H9 (cell line): ENCODE results near the gene SIK2. TPM values are rescaled to one million over a fixed set of nuclear protein-coding genes. Genes with fewer than 3 reads are reported as not detected.

Experiments used
- DNase-seq: peaks from one replicate; pipeline ENCODE4 v3.0.0-alpha.2; 2017
- H2AFZ ChIP-seq: one replicate; pipeline ENCODE4 v1.6.1; 2013; ENCODE audit warnings: mild to moderate bottlenecking, low read length, control low read depth, moderate library complexity
- H2AK5ac ChIP-seq: 2 replicates; pipeline ENCODE4 v1.6.1; 2013; ENCODE audit warnings: low read length, control low read depth, mixed read lengths; ENCODE audit not compliant: insufficient read length
- H2BK120ac ChIP-seq: one replicate; pipeline ENCODE4 v1.6.1; 2013; ENCODE audit warnings: low read depth, mild to moderate bottlenecking, low read length, control low read depth, inconsistent platforms; ENCODE audit not compliant: poor library complexity, severe bottlenecking
- H2BK12ac ChIP-seq: 2 replicates; pipeline ENCODE4 v1.6.1; 2013; ENCODE audit warnings: low read length, control low read depth, mixed read lengths, low read depth; ENCODE audit not compliant: insufficient read length
- H2BK15ac ChIP-seq: 2 replicates; pipeline ENCODE4 v1.6.1; 2013; ENCODE audit warnings: low read depth, low read length, control low read depth
- H2BK20ac ChIP-seq: one replicate; pipeline ENCODE4 v1.6.1; 2013; ENCODE audit warnings: low read depth, mild to moderate bottlenecking, low read length, control low read depth, inconsistent platforms; ENCODE audit not compliant: poor library complexity, severe bottlenecking
- H2BK5ac ChIP-seq: 2 replicates; pipeline ENCODE4 v1.6.1; 2013; ENCODE audit warnings: low read length, control low read depth, mixed read lengths; ENCODE audit not compliant: insufficient read length
- H3K14ac ChIP-seq: 2 replicates; pipeline ENCODE4 v1.6.1; 2013; ENCODE audit warnings: low read length, control low read depth; ENCODE audit not compliant: insufficient read depth
- H3K18ac ChIP-seq: 2 replicates; pipeline ENCODE4 v1.6.1; 2013; ENCODE audit warnings: low read depth, mild to moderate bottlenecking, mixed read lengths, low read length, control low read depth; ENCODE audit not compliant: insufficient read length
- H3K23ac ChIP-seq: 2 replicates; pipeline ENCODE4 v1.6.1; 2013; ENCODE audit warnings: low read length, control low read depth, mixed read lengths, low read depth; ENCODE audit not compliant: insufficient read length
- H3K23me2 ChIP-seq: 2 replicates; pipeline ENCODE4 v1.6.1; 2013; ENCODE audit warnings: low read depth, mild to moderate bottlenecking, mixed read lengths, low read length, control low read depth; ENCODE audit not compliant: insufficient read length, poor library complexity, severe bottlenecking
- H3K27ac ChIP-seq: 2 replicates; pipeline ENCODE4 v1.5.1; 2013; ENCODE audit warnings: low read length, control low read depth, mixed read lengths, low read depth; ENCODE audit not compliant: insufficient read length
- H3K27me3 ChIP-seq: 2 replicates; pipeline ENCODE4 v1.6.1; 2013; ENCODE audit warnings: low read length, control low read depth, inconsistent platforms; ENCODE audit not compliant: insufficient read depth
- H3K4ac ChIP-seq: 2 replicates; pipeline ENCODE4 v1.6.1; 2013; ENCODE audit warnings: low read depth, mild to moderate bottlenecking, control low read depth, inconsistent platforms, low read length, moderate library complexity
- H3K4me1 ChIP-seq: 2 replicates; pipeline ENCODE4 v1.6.1; 2013; ENCODE audit warnings: low read length, control low read depth, inconsistent platforms; ENCODE audit not compliant: insufficient read depth
- H3K4me2 ChIP-seq: 2 replicates; pipeline ENCODE4 v1.6.1; 2013; ENCODE audit warnings: low read length, control low read depth, mixed read lengths; ENCODE audit not compliant: insufficient read length, insufficient read depth
- H3K56ac ChIP-seq: 2 replicates; pipeline ENCODE4 v1.6.1; 2013; ENCODE audit warnings: low read depth, mild to moderate bottlenecking, mixed read lengths, low read length, control low read depth; ENCODE audit not compliant: insufficient read length
- H3K79me1 ChIP-seq: 2 replicates; pipeline ENCODE4 v1.6.1; 2013; ENCODE audit warnings: low read depth, mild to moderate bottlenecking, moderate library complexity, low read length, control low read depth, inconsistent platforms; ENCODE audit not compliant: insufficient read depth, poor library complexity, severe bottlenecking
- H3K79me2 ChIP-seq: 2 replicates; pipeline ENCODE4 v1.6.1; 2013; ENCODE audit warnings: low read length, control low read depth, inconsistent platforms; ENCODE audit not compliant: insufficient read depth
- H3K9ac ChIP-seq: 2 replicates; pipeline ENCODE4 v1.6.1; 2013; ENCODE audit warnings: low read length, control low read depth, mixed read lengths; ENCODE audit not compliant: insufficient read length; ENCODE audit errors: extremely low read depth
- H3K9me3 ChIP-seq: one replicate; pipeline ENCODE4 v1.6.1; 2013; ENCODE audit warnings: low read depth, low read length, inconsistent platforms; ENCODE audit not compliant: control insufficient read depth
- H3T11ph ChIP-seq: one replicate; pipeline ENCODE4 v1.6.1; 2013; ENCODE audit warnings: mild to moderate bottlenecking, low read length, control low read depth, inconsistent platforms
- H4K20me1 ChIP-seq: one replicate; pipeline ENCODE4 v1.6.1; 2013; ENCODE audit not compliant: control insufficient read depth, insufficient read length, insufficient read depth
- H4K5ac ChIP-seq: 2 replicates; pipeline ENCODE4 v1.6.1; 2013; ENCODE audit warnings: low read depth, mild to moderate bottlenecking, mixed read lengths, low read length, control low read depth; ENCODE audit not compliant: insufficient read length
- H4K8ac ChIP-seq: replicated peaks from 2 replicates; pipeline ENCODE4 v1.6.1; 2013; ENCODE audit warnings: low read length, control low read depth, mixed read lengths, low read depth; ENCODE audit not compliant: insufficient read length
- H4K91ac ChIP-seq: 2 replicates; pipeline ENCODE4 v1.6.1; 2013; ENCODE audit warnings: low read depth, mild to moderate bottlenecking, moderate library complexity, mixed read lengths, low read length, control low read depth; ENCODE audit not compliant: insufficient read length
- H3K27ac Mint-ChIP-seq, 3 experiments: 2 replicates in 2 of 3; 3 replicates in 1 of 3; pipeline ENCODE4 v1.8.0; 2020 to 2021; ENCODE audit warnings: mixed read lengths in 3 of 3, mild to moderate bottlenecking in 1 of 3, moderate library complexity in 1 of 3
- H3K27me3 Mint-ChIP-seq: 2 replicates; pipeline ENCODE4 v1.8.0; 2021; ENCODE audit warnings: low read depth, mild to moderate bottlenecking, moderate library complexity, mixed read lengths
- H3K36me3 Mint-ChIP-seq, 3 experiments: 2 replicates in 2 of 3; 3 replicates in 1 of 3; pipeline ENCODE4 v1.8.0; 2020 to 2021; ENCODE audit warnings: low read depth in 3 of 3, mixed read lengths in 3 of 3; ENCODE audit not compliant: insufficient read depth in 1 of 3
- H3K4me1 Mint-ChIP-seq, 2 experiments: 2 replicates each; pipeline ENCODE4 v1.8.0; 2020; ENCODE audit warnings: mixed read lengths in 2 of 2
- H3K4me3 Mint-ChIP-seq, 2 experiments: 2 replicates in 1 of 2; 3 replicates in 1 of 2; pipeline ENCODE4 v1.8.0; 2020 to 2021; ENCODE audit warnings: mild to moderate bottlenecking in 2 of 2, mixed read lengths in 2 of 2, moderate library complexity in 1 of 2
- H3K9me3 Mint-ChIP-seq, 2 experiments: 2 replicates in 1 of 2; 3 replicates in 1 of 2; pipeline ENCODE4 v1.8.0; 2020; ENCODE audit warnings: mild to moderate bottlenecking in 2 of 2, mixed read lengths in 2 of 2, moderate library complexity in 1 of 2
- CTCF ChIP-seq: fragments of 200-600 bp; sonication (generic); conservative IDR thresholded peaks from 3 replicates; pipeline ENCODE4 v1.8.0; 2021; ENCODE audit warnings: antibody characterized with exemption, mild to moderate bottlenecking
- WGBS: extraction: QIAGEN DNeasy Blood & Tissue Kit; methylation state at CpG from one replicate; pipeline ENCODE4 v1.1.7; 2013; ENCODE audit warnings: missing lambda C conversion rate, low lambda C conversion rate, mixed read lengths; ENCODE audit not compliant: insufficient read length; ENCODE audit errors: extremely low coverage; 5-methylcytosine and 5-hydroxymethylcytosine counted together
- total RNA-seq: library from RNA; stranded (reverse); gene quantifications from 2 replicates; pipeline ENCODE4 v1.2.1, GENCODE V29; 2021

The SIK2 gene
- total RNA-seq, 1 experiment from 2014 or later = 7.5 TPM

- no peak overlapping the region for H4K8ac ChIP-seq
- H3K4me1 ChIP-seq = no peaks in the 10 kb centered on the region
- H3K4me3 Mint-ChIP-seq = no peak overlapping the region
- H2BK20ac ChIP-seq = no peak overlapping the region
- no peak overlapping the region for H2BK15ac ChIP-seq
- H3K4me2 ChIP-seq = no peak overlapping the region
- no peak overlapping the region for H2AFZ ChIP-seq
- no peak overlapping the region for H3T11ph ChIP-seq
- H3K4ac ChIP-seq = no peak overlapping the region
- no peaks in the 10 kb centered on the region for H3K27me3 Mint-ChIP-seq
- no peak overlapping the region for H3K14ac ChIP-seq
- H2AK5ac ChIP-seq = no peak overlapping the region
- WGBS = no CpG with 5 or more reads among the region's 4 CpGs
- H4K5ac ChIP-seq = no peak overlapping the region
- no peaks in the 10 kb centered on the region for H3K9me3 Mint-ChIP-seq
- H3K18ac ChIP-seq = no peak overlapping the region
- peak overlapping the region in 1 of 3 experiments; percentile 40; a peak in 1 of 7 replicates for H3K27ac Mint-ChIP-seq
- no peaks in the 10 kb centered on the region for H3K79me1 ChIP-seq
- H2BK12ac ChIP-seq = no peak overlapping the region
- no peak for DNase-seq
- no peaks in the 10 kb centered on the region for H3K23me2 ChIP-seq
- no peak overlapping the region for H2BK5ac ChIP-seq
- no peak overlapping the region for H4K91ac ChIP-seq
- no peak for TF ChIP-seq CTCF
- no peak overlapping the region for H3K23ac ChIP-seq
- H3K27ac ChIP-seq = no peak overlapping the region
- no peak overlapping the region for H3K9ac ChIP-seq
- no peaks in the 10 kb centered on the region for H3K9me3 ChIP-seq
- H3K56ac ChIP-seq = no peak overlapping the region
- no peaks in the 10 kb centered on the region for H3K27me3 ChIP-seq
- H4K20me1 ChIP-seq = no peaks in the 10 kb centered on the region
- H3K36me3 Mint-ChIP-seq = peaks cover 1 to 19% (median 19%) of the 10 kb centered on the region in 3 experiments; a peak in 5 of 7 replicates
- H3K4me1 Mint-ChIP-seq = no peaks in the 10 kb centered on the region
- H3K79me2 ChIP-seq = no peaks in the 10 kb centered on the region
- H2BK120ac ChIP-seq = no peak overlapping the region
Measured at GRCh38 chr11:111617286-111617685, 15.0 kb downstream of the SIK2 start.
